NCI-H446 (cell line): ENCODE results near the gene DOCK3.
"Not testable (repeated sequence)": the region's sequence is repeated elsewhere in the genome, so short reads cannot be mapped to it uniquely, and the experiment has no call there.

Experiments
- DNase-seq, 2 experiments: peaks; one replicate each; lab custom pipeline; 2025; lab: John Stamatoyannopoulos, UW

DOCK3 gene

GRCh38 chr3:50885070-50885850, 210.5 kb downstream of the DOCK3 start:
- no peak for DNase-seq

- DNase-seq = no peak
Observed at GRCh38 chr3:50890688-50891344, 216.1 kb downstream of the DOCK3 start.

GRCh38 chr3:50901097-50901496, 226.4 kb downstream of the DOCK3 start:
- not testable (repeated sequence) for DNase-seq

- no peak for DNase-seq
Observed at GRCh38 chr3:50912746-50913145, 238.0 kb downstream of the DOCK3 start.

GRCh38 chr3:50913260-50913659, 238.5 kb downstream of the DOCK3 start:
- DNase-seq = no peak

- DNase-seq = not testable (repeated sequence)
Observed at GRCh38 chr3:50922071-50922470, 247.3 kb downstream of the DOCK3 start.

- no peak for DNase-seq
Observed at GRCh38 chr3:50923955-50924354, 249.2 kb downstream of the DOCK3 start.

- no peak for DNase-seq
Observed at GRCh38 chr3:50924638-50925037, 249.9 kb downstream of the DOCK3 start.

- no peak for DNase-seq
Observed at GRCh38 chr3:50926868-50927267, 252.1 kb downstream of the DOCK3 start.

- DNase-seq = no peak
Observed at GRCh38 chr3:50930371-50931208, 255.9 kb downstream of the DOCK3 start.

GRCh38 chr3:50932918-50933317, 258.2 kb downstream of the DOCK3 start:
- DNase-seq = not testable (repeated sequence)

- no peak for DNase-seq
Observed at GRCh38 chr3:50936389-50936788, 261.7 kb downstream of the DOCK3 start.

GRCh38 chr3:50947419-50947818, 272.7 kb downstream of the DOCK3 start:
- no peak for DNase-seq

GRCh38 chr3:50950591-50950990, 275.9 kb downstream of the DOCK3 start:
- DNase-seq = no peak

- no peak for DNase-seq
Observed at GRCh38 chr3:50953825-50954414, 279.2 kb downstream of the DOCK3 start.

GRCh38 chr3:50961386-50961785, 286.7 kb downstream of the DOCK3 start:
- no peak for DNase-seq

GRCh38 chr3:50971487-50971924, 296.8 kb downstream of the DOCK3 start:
- DNase-seq = peak in 1 of 2 experiments; percentile 10

GRCh38 chr3:50972029-50972428, 297.3 kb downstream of the DOCK3 start:
- no peak for DNase-seq

GRCh38 chr3:50978586-50978985, 303.9 kb downstream of the DOCK3 start:
- DNase-seq = not testable (repeated sequence)

GRCh38 chr3:50978991-50979667, 304.4 kb downstream of the DOCK3 start:
- no peak for DNase-seq

- DNase-seq = no peak
Observed at GRCh38 chr3:50982540-50983325, 308.0 kb downstream of the DOCK3 start.
